GM06990 (cell line): Measurements from ENCODE around the gene RC3H2.

Experiments
- DNase-seq: peaks from one replicate; pipeline ENCODE4 v3.0.0-alpha.2; 2011; ENCODE audit not compliant: insufficient read length; ENCODE audit errors: extremely low read depth
- H3K27me3 ChIP-seq: replicated peaks from 2 replicates; pipeline ENCODE4 v1.6.0; 2011; ENCODE audit warnings: low read length; ENCODE audit not compliant: control insufficient read depth, insufficient read depth
- H3K36me3 ChIP-seq: 2 replicates; pipeline ENCODE4 v1.5.1; 2011; ENCODE audit warnings: low read length; ENCODE audit not compliant: control insufficient read depth, insufficient read depth
- H3K4me3 ChIP-seq: replicated peaks from 2 replicates; pipeline ENCODE4 v1.5.1; 2011; ENCODE audit warnings: low read depth, mild to moderate bottlenecking, control low read depth, low read length
- TF ChIP-seq, protein P1 (sequence below): IDR thresholded peaks from 2 replicates; pipeline ENCODE4 v1.5.1; 2011; ENCODE audit warnings: low read length, control low read depth, mild to moderate bottlenecking, inconsistent platforms; ENCODE audit not compliant: insufficient read depth, poor library complexity, severe bottlenecking

RC3H2 gene

DNA sequence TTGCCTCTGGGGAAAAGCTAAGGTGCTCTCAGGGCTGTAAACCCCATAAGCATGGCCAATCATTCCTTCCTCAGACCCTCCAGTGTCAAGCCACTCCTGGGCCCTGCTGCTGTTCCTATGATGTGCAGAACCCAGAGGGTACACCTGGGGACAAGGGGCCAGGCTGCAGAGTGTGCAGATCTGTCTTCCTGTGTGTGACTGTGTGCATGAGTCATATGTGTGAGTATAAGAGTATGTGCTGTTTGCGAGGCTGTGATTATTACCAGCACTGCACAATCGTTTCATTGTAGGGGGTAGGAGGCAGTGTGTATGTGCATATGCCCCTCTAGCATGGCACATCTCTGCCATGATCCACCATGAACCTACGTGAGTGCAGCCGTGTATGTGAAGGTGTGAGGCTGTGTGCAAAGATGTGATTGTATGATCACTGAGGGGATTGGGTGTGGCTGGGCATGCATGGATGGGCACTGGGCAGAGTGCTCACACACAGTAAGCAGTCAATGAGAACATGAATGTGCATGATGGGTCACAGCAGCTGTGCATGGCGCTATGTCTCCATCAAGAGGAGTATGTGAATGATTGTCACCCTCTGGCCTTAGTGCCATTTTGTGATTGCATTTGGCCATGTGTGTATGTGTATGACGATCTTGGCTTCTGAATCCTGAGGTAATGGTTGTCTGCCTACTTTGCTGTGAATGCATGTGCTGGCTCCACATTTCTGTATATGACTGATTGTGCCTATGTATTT is 107.7 kb downstream of the RC3H2 start:
- no peaks in the 10 kb centered on the region for H3K27me3 ChIP-seq
- no peaks in the 10 kb centered on the region for H3K36me3 ChIP-seq
- no peak overlapping the region for H3K4me3 ChIP-seq
- TF ChIP-seq, protein P1, sequence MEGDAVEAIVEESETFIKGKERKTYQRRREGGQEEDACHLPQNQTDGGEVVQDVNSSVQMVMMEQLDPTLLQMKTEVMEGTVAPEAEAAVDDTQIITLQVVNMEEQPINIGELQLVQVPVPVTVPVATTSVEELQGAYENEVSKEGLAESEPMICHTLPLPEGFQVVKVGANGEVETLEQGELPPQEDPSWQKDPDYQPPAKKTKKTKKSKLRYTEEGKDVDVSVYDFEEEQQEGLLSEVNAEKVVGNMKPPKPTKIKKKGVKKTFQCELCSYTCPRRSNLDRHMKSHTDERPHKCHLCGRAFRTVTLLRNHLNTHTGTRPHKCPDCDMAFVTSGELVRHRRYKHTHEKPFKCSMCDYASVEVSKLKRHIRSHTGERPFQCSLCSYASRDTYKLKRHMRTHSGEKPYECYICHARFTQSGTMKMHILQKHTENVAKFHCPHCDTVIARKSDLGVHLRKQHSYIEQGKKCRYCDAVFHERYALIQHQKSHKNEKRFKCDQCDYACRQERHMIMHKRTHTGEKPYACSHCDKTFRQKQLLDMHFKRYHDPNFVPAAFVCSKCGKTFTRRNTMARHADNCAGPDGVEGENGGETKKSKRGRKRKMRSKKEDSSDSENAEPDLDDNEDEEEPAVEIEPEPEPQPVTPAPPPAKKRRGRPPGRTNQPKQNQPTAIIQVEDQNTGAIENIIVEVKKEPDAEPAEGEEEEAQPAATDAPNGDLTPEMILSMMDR, result no peak
- DNase-seq, result no peak
